ENCODE results near the gene BTBD7. TPM values are rescaled to one million over a fixed set of nuclear protein-coding genes. Genes with fewer than 3 reads are reported as not detected.

Gene BTBD7
- total RNA-seq, 1 donor from 2014 or later: 45.9 TPM

GRCh38 chr14:93309427-93309966 lies 23.3 kb downstream of the BTBD7 start:
- DNase-seq (ENCODE audit: extremely low spot score, unreplicated experiment): no peak
- TF ChIP-seq CTCF (IDR thresholded peaks at IDR 0.05): no peak
- H3K27ac Mint-ChIP-seq (ENCODE audit: unreplicated experiment): no peak overlapping the region
- H3K4me3 Mint-ChIP-seq (ENCODE audit: unreplicated experiment): no peak overlapping the region
- peaks cover 19% of the 10 kb centered on the region for H3K4me1 Mint-ChIP-seq (ENCODE audit: unreplicated experiment)
- H3K9me3 Mint-ChIP-seq (ENCODE audit: unreplicated experiment): no peaks in the 10 kb centered on the region
- H3K36me3 Mint-ChIP-seq (ENCODE audit: unreplicated experiment): no peaks in the 10 kb centered on the region
- no peaks in the 10 kb centered on the region for H3K27me3 Mint-ChIP-seq (ENCODE audit: unreplicated experiment)

GRCh38 chr14:93308686-93309345 lies 24.0 kb downstream of the BTBD7 start:
- Mint-ChIP-seq H3K9me3 (ENCODE audit: unreplicated experiment) (no peaks in the 10 kb centered on the region), H3K4me1 (ENCODE audit: unreplicated experiment) (peaks cover 22% of the 10 kb centered on the region), H3K27ac (ENCODE audit: unreplicated experiment) (no peak overlapping the region), H3K4me3 (ENCODE audit: unreplicated experiment) (no peak overlapping the region), H3K27me3 (ENCODE audit: unreplicated experiment) (no peaks in the 10 kb centered on the region), H3K36me3 (ENCODE audit: unreplicated experiment) (no peaks in the 10 kb centered on the region)
- TF ChIP-seq CTCF (IDR thresholded peaks at IDR 0.05): no peak
- no peak for DNase-seq (ENCODE audit: extremely low spot score, unreplicated experiment)

GRCh38 chr14:93306812-93307211 lies 26.0 kb downstream of the BTBD7 start:
- H3K4me3 Mint-ChIP-seq (ENCODE audit: unreplicated experiment): no peak overlapping the region
- no peak overlapping the region for H3K27ac Mint-ChIP-seq (ENCODE audit: unreplicated experiment)
- TF ChIP-seq CTCF (IDR thresholded peaks at IDR 0.05): no peak
- H3K9me3 Mint-ChIP-seq (ENCODE audit: unreplicated experiment): no peaks in the 10 kb centered on the region
- H3K36me3 Mint-ChIP-seq (ENCODE audit: unreplicated experiment): no peaks in the 10 kb centered on the region
- peaks cover 22% of the 10 kb centered on the region for H3K4me1 Mint-ChIP-seq (ENCODE audit: unreplicated experiment)
- no peaks in the 10 kb centered on the region for H3K27me3 Mint-ChIP-seq (ENCODE audit: unreplicated experiment)
- DNase-seq (ENCODE audit: extremely low spot score, unreplicated experiment): no peak

- Mint-ChIP-seq H3K27me3 (ENCODE audit: unreplicated experiment) (no peaks in the 10 kb centered on the region), H3K9me3 (ENCODE audit: unreplicated experiment) (no peaks in the 10 kb centered on the region), H3K36me3 (ENCODE audit: unreplicated experiment) (no peaks in the 10 kb centered on the region), H3K4me3 (ENCODE audit: unreplicated experiment) (no peak overlapping the region), H3K27ac (ENCODE audit: unreplicated experiment) (no peak overlapping the region), H3K4me1 (ENCODE audit: unreplicated experiment) (peaks cover 24% of the 10 kb centered on the region)
- DNase-seq (ENCODE audit: extremely low spot score, unreplicated experiment): no peak
- no peak for TF ChIP-seq CTCF (IDR thresholded peaks at IDR 0.05)
These were observed 27.0 kb downstream of the BTBD7 start for GRCh38 chr14:93305725-93306418.

- Mint-ChIP-seq H3K36me3 (ENCODE audit: unreplicated experiment) (no peaks in the 10 kb centered on the region), H3K4me3 (ENCODE audit: unreplicated experiment) (no peak overlapping the region), H3K9me3 (ENCODE audit: unreplicated experiment) (no peaks in the 10 kb centered on the region), H3K27me3 (ENCODE audit: unreplicated experiment) (no peaks in the 10 kb centered on the region), H3K27ac (ENCODE audit: unreplicated experiment) (no peak overlapping the region), H3K4me1 (ENCODE audit: unreplicated experiment) (peaks cover 27% of the 10 kb centered on the region)
- DNase-seq (ENCODE audit: extremely low spot score, unreplicated experiment): no peak
- no peak for TF ChIP-seq CTCF (IDR thresholded peaks at IDR 0.05)
These were observed 28.1 kb downstream of the BTBD7 start for GRCh38 chr14:93304771-93305170.

All from osteocyte (in vitro differentiated cells).